Measurements from ENCODE around the gene RECQL5. TPM values are rescaled to one million over a fixed set of nuclear protein-coding genes. Genes with fewer than 3 reads are reported as not detected.
A peak's percentile ranks its signal among the peaks of the same experiment; 100 is the strongest.
"Not testable (repeated sequence)": the region's sequence is repeated elsewhere in the genome, so short reads cannot be mapped to it uniquely, and the experiment has no call there.

Gene RECQL5
- total RNA-seq, 2 experiments from 2014 or later: 38.3 TPM

DNA sequence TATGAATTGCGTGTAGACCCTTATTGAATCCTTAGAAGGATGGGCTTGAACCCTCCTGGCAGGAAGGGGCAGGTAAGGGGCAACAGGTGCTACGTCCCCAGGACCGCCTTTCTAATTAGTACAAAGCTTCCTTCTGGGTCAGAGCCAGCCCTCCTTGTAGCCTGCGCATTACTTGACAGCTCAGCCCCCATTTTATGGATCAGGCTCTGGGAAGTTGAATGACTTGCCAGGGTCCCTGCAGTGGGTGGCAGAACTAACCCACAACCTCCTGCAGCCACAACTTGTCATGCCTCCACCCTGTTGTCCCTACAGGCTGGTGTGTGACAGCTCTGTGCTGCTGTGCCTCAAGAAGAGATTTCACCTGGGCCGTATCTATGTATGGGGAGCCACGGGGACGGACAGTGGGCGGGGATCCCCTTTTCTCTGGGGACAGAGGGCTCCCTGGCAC, 76.6 kb downstream of the RECQL5 start:
- POLR2A ChIA-PET: interaction anchor here (0.6 to 1.5 kb wide), 3 partner anchors 12 to 301 kb away, joined by 3 to 4 read pairs (median 4); partner anchors contain the start of gene SLC25A19
- CTCF ChIA-PET: interaction anchor here (0.9 to 6.4 kb wide), 5 partner anchors 12 to 196 kb away, joined by 3 to 38 read pairs (median 4); partner anchors contain the start of gene TSEN54
- peaks cover 24% of the 10 kb centered on the region for H3K27me3 Mint-ChIP-seq
- no peaks in the 10 kb centered on the region for H3K9me3 Mint-ChIP-seq
- DNase-seq: no peak
- H3K36me3 Mint-ChIP-seq (ENCODE audit: low read depth): no peaks in the 10 kb centered on the region
- peaks cover 15% of the 10 kb centered on the region for H3K4me1 Mint-ChIP-seq
- no peak overlapping the region for H3K27ac Mint-ChIP-seq
- H3K4me3 Mint-ChIP-seq: peak overlapping the region; percentile 21

DNA sequence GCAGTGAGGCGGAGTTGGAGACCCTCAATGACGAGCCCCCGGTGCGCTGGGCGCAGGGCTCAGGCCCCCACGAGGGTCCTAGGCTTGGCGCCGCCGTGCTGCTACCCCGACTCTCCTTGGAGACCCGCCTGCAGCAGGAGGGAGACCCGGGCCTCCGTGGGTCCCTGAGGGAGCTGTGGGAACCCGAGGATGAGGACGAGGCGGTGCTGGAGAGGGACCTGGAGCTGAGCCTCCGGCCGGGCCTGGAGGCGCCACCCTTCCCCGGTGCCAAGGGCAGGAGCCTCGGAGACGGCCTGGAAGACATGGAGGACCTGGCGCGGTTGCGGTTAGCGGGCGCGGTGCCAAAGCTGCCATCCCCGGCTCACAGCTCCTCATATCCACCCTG, 77.0 kb downstream of the RECQL5 start:
- ChIA-PET CTCF (interaction anchor here (0.9 to 6.4 kb wide), 5 partner anchors 12 to 195 kb away, joined by 3 to 38 read pairs (median 4); partner anchors contain the start of gene TSEN54), POLR2A (interaction anchor here (0.6 to 1.5 kb wide), 3 partner anchors 12 to 301 kb away, joined by 3 to 4 read pairs (median 4); partner anchors contain the start of gene SLC25A19)
- H3K4me1 Mint-ChIP-seq: peaks cover 15% of the 10 kb centered on the region
- H3K4me3 Mint-ChIP-seq: peak overlapping the region; percentile 21
- no peak overlapping the region for H3K27ac Mint-ChIP-seq
- H3K36me3 Mint-ChIP-seq (ENCODE audit: low read depth): no peaks in the 10 kb centered on the region
- peaks cover 28% of the 10 kb centered on the region for H3K27me3 Mint-ChIP-seq
- no peak for DNase-seq
- no peaks in the 10 kb centered on the region for H3K9me3 Mint-ChIP-seq

DNA sequence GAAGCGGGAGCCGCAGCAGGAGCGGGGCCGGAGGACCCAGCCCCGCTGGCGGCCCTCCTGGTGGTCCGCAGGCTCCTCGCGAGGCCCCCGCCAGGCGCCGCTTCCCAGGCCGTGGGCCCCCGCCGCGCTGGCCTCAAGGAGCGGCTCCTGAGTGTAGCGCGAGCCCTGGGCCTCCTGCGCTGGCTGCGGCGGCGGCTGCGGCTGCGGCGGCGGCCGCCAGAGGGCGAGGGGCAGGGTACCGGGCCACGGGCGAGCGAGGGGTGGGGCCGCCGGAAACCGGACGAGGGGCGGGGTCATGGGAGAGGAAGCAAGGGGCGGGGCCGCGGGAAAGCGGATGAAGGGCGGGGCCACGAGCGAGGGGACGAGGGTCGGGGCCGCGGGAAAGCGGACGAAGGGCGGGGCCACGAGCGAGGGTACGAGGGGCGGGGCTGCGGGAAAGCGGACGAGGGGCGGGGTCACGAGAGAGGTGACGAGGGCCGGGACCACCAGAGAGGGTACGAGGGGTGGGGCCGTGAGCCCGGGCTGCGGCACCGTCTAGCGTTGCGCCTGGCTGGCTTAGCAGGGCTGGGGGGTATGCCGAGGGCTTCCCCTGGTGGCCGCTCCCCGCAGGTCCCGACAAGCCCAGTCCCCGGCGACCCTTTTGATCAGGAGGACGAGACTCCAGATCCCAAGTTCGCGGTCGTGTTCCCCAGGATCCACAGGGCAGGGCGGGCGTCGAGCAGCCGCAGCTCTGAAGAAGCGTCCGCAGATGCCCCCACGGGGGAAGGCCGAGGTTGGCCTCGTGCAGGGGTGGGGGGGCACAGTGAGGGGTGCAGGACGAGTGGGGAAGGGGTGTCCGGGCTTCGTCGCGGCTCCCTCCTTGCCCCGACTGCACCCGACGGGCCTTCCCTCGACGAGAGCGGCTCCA, 77.7 kb downstream of the RECQL5 start:
- DNase-seq: peak; percentile 97
- peaks cover 15% of the 10 kb centered on the region for H3K4me1 Mint-ChIP-seq
- ChIA-PET POLR2A (interaction anchor here (0.6 to 2.4 kb wide), 6 partner anchors 13 to 300 kb away, joined by 3 to 12 read pairs (median 5); partner anchors contain the start of genes LLGL2, SLC25A19 and TMEM94), CTCF (interaction anchor here (1.0 to 6.4 kb wide), 6 partner anchors 13 to 194 kb away, joined by 3 to 38 read pairs (median 6); partner anchors contain the start of genes TMEM94 and TSEN54)
- H3K36me3 Mint-ChIP-seq (ENCODE audit: low read depth): no peaks in the 10 kb centered on the region
- H3K4me3 Mint-ChIP-seq: peak overlapping the region; percentile 69
- peaks cover 30% of the 10 kb centered on the region for H3K27me3 Mint-ChIP-seq
- H3K9me3 Mint-ChIP-seq: no peaks in the 10 kb centered on the region
- H3K27ac Mint-ChIP-seq: peak overlapping the region; percentile 47

DNA sequence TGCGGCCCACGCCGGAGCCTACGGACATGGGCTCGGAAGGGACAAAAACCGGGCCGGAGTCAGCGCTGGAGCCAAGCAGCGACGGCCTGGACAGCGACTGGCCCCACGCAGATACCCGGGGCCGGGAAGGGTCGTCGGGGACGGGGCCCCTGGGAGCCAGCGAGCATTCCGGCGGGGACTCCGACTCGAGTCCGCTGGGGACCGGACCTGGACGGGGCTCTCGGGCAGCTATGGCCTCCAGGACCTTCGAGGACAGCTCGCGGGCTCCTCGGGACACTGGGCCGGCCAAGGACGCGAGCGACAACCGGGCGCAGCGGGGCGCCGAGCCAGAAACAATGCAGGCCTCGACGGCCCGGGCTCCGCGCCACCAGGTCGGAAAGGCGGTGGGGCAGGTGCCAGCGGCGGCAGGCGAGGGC, 78.3 kb downstream of the RECQL5 start:
- POLR2A ChIA-PET: interaction anchor here (0.5 to 2.4 kb wide), 8 partner anchors 17 to 318 kb away, joined by 3 to 12 read pairs (median 4); partner anchors contain the start of genes LLGL2, MIF4GD, RECQL5 and TMEM94
- H3K9me3 Mint-ChIP-seq: no peaks in the 10 kb centered on the region
- H3K4me3 Mint-ChIP-seq: no peak overlapping the region
- H3K36me3 Mint-ChIP-seq (ENCODE audit: low read depth): no peaks in the 10 kb centered on the region
- no peak for DNase-seq
- peaks cover 15% of the 10 kb centered on the region for H3K4me1 Mint-ChIP-seq
- H3K27me3 Mint-ChIP-seq: peaks cover 30% of the 10 kb centered on the region
- CTCF ChIA-PET: interaction anchor here (0.8 to 6.4 kb wide), 8 partner anchors 13 to 299 kb away, joined by 3 to 38 read pairs (median 6); partner anchors contain the start of genes SLC25A19, TMEM94 and TSEN54
- no peak overlapping the region for H3K27ac Mint-ChIP-seq

DNA sequence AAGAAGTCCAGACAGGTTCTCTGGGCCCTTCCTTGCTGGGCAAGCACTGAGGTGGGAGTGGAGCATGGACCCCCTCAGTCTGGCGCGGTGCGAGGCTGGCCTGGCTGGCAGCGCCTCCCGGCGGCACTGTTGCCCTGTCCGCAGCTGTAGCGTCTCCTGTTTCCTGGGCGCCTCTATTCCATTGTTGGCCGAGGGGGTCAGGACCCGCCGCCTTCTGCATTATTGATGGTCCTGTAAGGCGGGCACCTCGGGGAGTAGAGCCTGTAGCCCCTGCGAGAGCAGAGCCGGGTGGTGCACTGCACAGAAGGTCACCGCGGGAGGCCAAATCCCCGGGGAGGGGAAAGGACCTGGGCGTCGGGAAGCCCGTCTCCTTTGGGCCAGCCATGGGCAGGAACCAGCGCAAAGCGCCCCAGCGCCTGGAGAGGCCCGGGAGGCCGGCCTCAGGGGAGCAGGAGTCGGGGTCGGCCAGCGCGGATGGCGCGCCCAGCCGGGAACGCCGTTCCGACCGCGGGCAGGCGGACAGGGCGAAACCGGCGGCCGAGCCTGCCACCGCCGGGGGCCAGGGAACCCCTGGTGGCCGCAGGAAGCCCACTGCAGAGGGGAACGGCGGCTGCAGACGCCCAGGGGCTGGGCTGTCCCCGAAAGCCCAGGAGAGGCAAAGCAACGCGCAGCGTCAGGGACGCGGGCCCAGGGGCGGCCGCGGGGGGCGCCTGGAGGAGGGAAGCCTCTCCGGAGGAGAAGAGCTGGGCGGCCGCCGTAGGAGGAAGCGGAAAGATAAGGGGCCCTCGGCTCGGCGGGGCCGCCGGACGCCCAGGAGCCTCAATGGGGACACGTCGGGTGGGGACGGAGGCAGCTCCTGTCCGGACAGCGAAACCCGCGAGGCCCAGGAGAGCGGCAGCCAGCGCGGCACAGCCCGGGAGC, 79.0 kb downstream of the RECQL5 start, which contains the start of gene MYO15B:
Gene MYO15B, plus strand, starts transcription at position 126 of the 921 bp plus-strand sequence. Its CDS starts 258 bp downstream, at position 384.
- ChIA-PET POLR2A (interaction anchor here (0.5 to 2.4 kb wide), 8 partner anchors 17 to 317 kb away, joined by 3 to 12 read pairs (median 4); partner anchors contain the start of genes LLGL2, MIF4GD, RECQL5 and TMEM94), CTCF (interaction anchor here (0.5 to 6.4 kb wide), 9 partner anchors 14 to 299 kb away, joined by 3 to 38 read pairs (median 5); partner anchors contain the start of genes SLC25A19, TMEM94 and TSEN54)
- Mint-ChIP-seq H3K4me1 (peaks cover 17% of the 10 kb centered on the region), H3K36me3 (ENCODE audit: low read depth) (no peaks in the 10 kb centered on the region), H3K27me3 (peaks cover 31% of the 10 kb centered on the region), H3K9me3 (no peaks in the 10 kb centered on the region), H3K4me3 (no peak within 1 kb of the TSS), H3K27ac (no peak within 1 kb of the TSS)
- DNase-seq: peak; percentile 41

DNA sequence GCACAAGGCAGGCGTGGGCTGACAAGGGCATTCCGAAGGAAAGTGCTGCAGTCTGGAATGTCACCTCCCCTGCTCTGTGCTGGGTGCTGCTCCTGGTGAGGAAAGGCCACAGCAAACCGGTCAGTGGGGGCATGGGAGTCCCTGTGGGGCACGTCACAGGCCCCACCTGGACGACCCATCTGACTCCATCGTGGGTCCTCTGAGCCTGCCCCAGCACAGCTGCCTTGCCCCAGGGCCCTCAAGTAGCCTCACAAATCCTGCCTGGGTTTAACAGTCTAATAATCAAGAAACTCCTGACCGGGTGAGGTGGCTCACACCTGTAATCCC, 82.1 kb downstream of the RECQL5 start:
- Mint-ChIP-seq H3K4me1 (peaks cover 13% of the 10 kb centered on the region), H3K27me3 (peaks cover 37% of the 10 kb centered on the region), H3K36me3 (ENCODE audit: low read depth) (no peaks in the 10 kb centered on the region), H3K27ac (no peak overlapping the region), H3K9me3 (peaks cover 2% of the 10 kb centered on the region), H3K4me3 (no peak overlapping the region)
- ChIA-PET POLR2A (no interaction called here), CTCF (interaction anchor here (1.3 kb wide), 1 partner anchor 16 kb away, joined by 4 read pairs; no protein-coding TSS in a partner anchor)
- no peak for DNase-seq

DNA sequence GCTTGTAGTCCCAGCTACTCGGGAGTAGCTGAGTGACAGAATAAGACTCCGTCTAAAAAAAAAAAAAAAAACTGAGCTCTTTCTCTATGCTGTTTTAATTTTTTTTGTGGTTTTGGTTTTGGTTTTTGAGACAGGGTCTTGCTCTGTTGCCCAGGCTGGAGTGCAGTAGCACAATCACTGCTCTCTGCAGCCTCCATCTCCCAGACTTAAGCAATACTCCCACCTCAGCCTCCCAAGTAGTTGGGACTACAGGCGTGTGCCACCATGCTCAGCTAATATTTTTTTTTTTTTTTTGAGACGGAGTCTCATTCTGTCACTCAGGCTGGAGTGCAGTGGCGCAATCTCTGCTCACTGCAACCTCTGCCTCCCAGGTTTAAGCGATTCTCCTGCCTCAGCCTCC, 83.8 kb downstream of the RECQL5 start:
- DNase-seq: not testable (repeated sequence)

DNA sequence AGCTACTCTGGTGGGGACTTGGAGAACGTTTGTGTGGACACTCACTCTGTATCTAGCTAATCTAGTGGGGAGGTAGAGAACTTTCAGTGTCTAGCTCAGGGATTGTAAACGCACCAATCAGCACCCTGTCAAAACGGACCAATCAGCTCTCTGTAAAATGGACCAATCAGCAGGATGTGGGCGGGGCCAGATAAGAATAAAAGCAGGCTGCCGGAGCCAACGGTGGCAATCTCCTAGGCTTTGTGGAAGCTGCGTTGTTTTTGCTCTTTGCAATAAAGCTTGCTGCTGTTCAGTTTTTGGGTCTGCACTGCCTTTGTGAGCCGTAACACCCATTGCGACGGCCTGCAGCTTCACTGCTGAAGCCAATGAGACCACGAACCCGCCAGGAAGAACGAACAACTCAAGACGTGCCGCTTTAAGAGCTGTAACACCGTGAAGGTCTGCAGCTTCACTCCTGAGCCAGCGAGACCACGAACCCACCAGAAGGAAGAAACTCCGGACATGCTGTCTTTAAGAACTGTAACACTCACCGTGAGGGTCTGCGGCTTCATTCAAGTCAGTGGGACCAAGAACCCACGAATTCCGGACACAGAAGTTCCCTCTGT, 85.7 kb downstream of the RECQL5 start:
- H3K27me3 Mint-ChIP-seq: peaks cover 21% of the 10 kb centered on the region
- not testable (repeated sequence) for H3K9me3 Mint-ChIP-seq; H3K4me1 Mint-ChIP-seq; H3K36me3 Mint-ChIP-seq (ENCODE audit: low read depth); H3K27ac Mint-ChIP-seq
- DNase-seq: peak; percentile 55
- H3K4me3 Mint-ChIP-seq: peak overlapping the region; percentile 73
- POLR2A ChIA-PET: interaction anchor here (0.9 to 1.4 kb wide), 6 partner anchors 10 to 172 kb away, joined by 3 to 5 read pairs (median 3); partner anchors contain the start of genes LLGL2, TMEM94 and TSEN54
- CTCF ChIA-PET: interaction anchor here (0.8 to 1.6 kb wide), 7 partner anchors 9 to 167 kb away, joined by 3 to 7 read pairs (median 4); partner anchors contain the start of genes LLGL2, SMIM5 and TSEN54

More for the DNA sequence above, 83.8 kb downstream of the RECQL5 start:
- POLR2A ChIA-PET; H3K27ac Mint-ChIP-seq; H3K9me3 Mint-ChIP-seq; H3K4me1 Mint-ChIP-seq; H3K36me3 Mint-ChIP-seq (ENCODE audit: low read depth); H3K4me3 Mint-ChIP-seq: not testable (repeated sequence)
- CTCF ChIA-PET: interaction anchor here (0.8 to 1.6 kb wide), 5 partner anchors 17 to 170 kb away, joined by 3 to 8 read pairs (median 5); partner anchors contain the start of genes TMEM94 and TSEN54
- H3K27me3 Mint-ChIP-seq: peaks cover 37% of the 10 kb centered on the region

Other genes starting within 250 kb of the RECQL5 start
- gene TMEM94, start 210.5 kb downstream of the RECQL5 start, total RNA-seq: 10 to 100 TPM; 76.4 to 81.9 TPM
- gene CASKIN2, start 151.6 kb downstream of the RECQL5 start, total RNA-seq: 1 to 10 TPM; 1.5 to 1.9 TPM
- 10 to 100 TPM; 55.6 to 60.5 TPM for gene TSEN54, start 150.6 kb downstream of the RECQL5 start, total RNA-seq
- gene LLGL2, start 141.5 kb downstream of the RECQL5 start, total RNA-seq: 10 to 100 TPM; 25.9 to 27.8 TPM
- gene MYO15B, start 79.4 kb downstream of the RECQL5 start, total RNA-seq: 10 to 100 TPM; 11.3 to 13.7 TPM
- not detected for gene SMIM5, start 33.7 kb downstream of the RECQL5 start, total RNA-seq
- gene SAP30BP, start 184 bp upstream of the RECQL5 start, total RNA-seq: 10 to 100 TPM; 87.2 to 89.6 TPM
- gene ITGB4, start 54.3 kb upstream of the RECQL5 start, total RNA-seq: under 1 TPM; 0.43 to 0.68 TPM
- gene GALK1, start 98.0 kb upstream of the RECQL5 start, total RNA-seq: 10 to 100 TPM; 40.0 to 40.6 TPM
- gene UNK, start 117.7 kb upstream of the RECQL5 start, total RNA-seq: 10 to 100 TPM; 26.1 TPM
- 100 to 1,000 TPM; 179 to 190 TPM for gene UNC13D, start 177.2 kb upstream of the RECQL5 start, total RNA-seq
- 100 to 1,000 TPM; 107 to 114 TPM for gene WBP2, start 188.2 kb upstream of the RECQL5 start, total RNA-seq
- 10 to 100 TPM; 31.9 to 33.8 TPM for gene TRIM47, start 211.4 kb upstream of the RECQL5 start, total RNA-seq
- gene TRIM65, start 229.8 kb upstream of the RECQL5 start, total RNA-seq: 10 to 100 TPM; 24.9 to 26.1 TPM
- gene MRPL38, start 237.7 kb upstream of the RECQL5 start, total RNA-seq: 10 to 100 TPM; 79.9 to 85.0 TPM

Measured in activated CD4-positive, alpha-beta memory T cell treated with anti-CD3 and anti-CD28 coated beads, Interleukin-2, amount 10 ng/mL, durations not matched to agents 7 days and 5 days (primary cell).